Ishikawa (cell line): ENCODE measurements around the gene SERPINB11.

Source experiments
- CEBPB ChIP-seq: IDR thresholded peaks from 2 replicates; pipeline ENCODE4 v1.6.1; 2012
- CREB1 ChIP-seq: IDR thresholded peaks from 2 replicates; pipeline ENCODE4 v1.6.1; 2012; ENCODE audit warnings: low read depth
- EGR1 ChIP-seq: IDR thresholded peaks from 2 replicates; pipeline ENCODE4 v1.6.1; 2012
- EP300 ChIP-seq: IDR thresholded peaks from 2 replicates; pipeline ENCODE4 v1.6.1; 2012; ENCODE audit warnings: borderline replicate concordance
- FOXM1 ChIP-seq: IDR thresholded peaks from 2 replicates; pipeline ENCODE4 v1.6.1; 2012; ENCODE audit warnings: low read depth, borderline replicate concordance
- MAX ChIP-seq: IDR thresholded peaks from 2 replicates; pipeline ENCODE4 v1.6.1; 2012
- NFIC ChIP-seq: IDR thresholded peaks from 2 replicates; pipeline ENCODE4 v1.6.1; 2012
- RAD21 ChIP-seq: IDR thresholded peaks from 2 replicates; pipeline ENCODE4 v1.6.1; 2012; ENCODE audit warnings: low read depth
- REST ChIP-seq: IDR thresholded peaks from 2 replicates; pipeline ENCODE4 v1.6.1; 2012; ENCODE audit warnings: low read depth, mild to moderate bottlenecking
- TAF1 ChIP-seq: IDR thresholded peaks from 2 replicates; pipeline ENCODE4 v1.6.1; 2012; ENCODE audit warnings: low read depth, mild to moderate bottlenecking
- TCF12 ChIP-seq: IDR thresholded peaks from 2 replicates; pipeline ENCODE4 v1.6.1; 2012; ENCODE audit warnings: low read depth
- TEAD4 ChIP-seq: IDR thresholded peaks from 2 replicates; pipeline ENCODE4 v1.6.1; 2012
- YY1 ChIP-seq: IDR thresholded peaks from 2 replicates; pipeline ENCODE4 v1.6.1; 2012; ENCODE audit warnings: low read depth
- ZBTB7A ChIP-seq: IDR thresholded peaks from 2 replicates; pipeline ENCODE4 v1.6.1; 2012; ENCODE audit warnings: low read depth
- TF ChIP-seq, protein P1 (sequence below): IDR thresholded peaks from 2 replicates; pipeline ENCODE4 v1.6.1; 2012

Gene SERPINB11

DNA sequence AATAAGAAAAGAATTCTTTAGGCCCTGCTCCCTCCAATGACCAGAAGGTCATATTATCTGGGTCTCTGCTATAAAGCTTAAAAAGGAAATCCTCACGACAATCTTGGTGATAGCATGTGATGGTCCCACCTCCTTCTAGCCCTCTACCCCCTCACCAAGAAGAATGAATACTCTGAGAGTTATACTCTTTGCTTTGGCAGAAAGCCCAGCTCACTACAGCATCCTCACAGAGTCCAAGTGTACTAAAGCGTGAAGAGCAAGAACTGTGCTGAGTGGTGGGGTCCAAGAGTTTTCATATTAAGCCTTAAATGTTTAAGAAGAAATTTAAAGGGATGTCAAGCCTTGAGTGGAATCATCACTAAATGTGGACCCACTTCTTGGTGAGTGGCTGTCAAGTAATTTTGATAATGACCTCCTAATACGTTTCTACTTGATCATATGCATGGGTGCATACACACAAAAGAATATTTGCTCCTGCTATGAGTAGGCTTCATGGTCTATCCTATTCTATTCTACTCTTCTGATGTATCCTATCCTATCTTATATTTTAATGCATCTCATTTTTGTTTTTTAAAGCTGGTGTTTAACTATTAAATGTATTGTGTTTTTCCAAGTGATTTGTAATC, 56.0 kb downstream of the SERPINB11 start:
- TF ChIP-seq ZBTB7A (no peak), MAX (no peak)

DNA sequence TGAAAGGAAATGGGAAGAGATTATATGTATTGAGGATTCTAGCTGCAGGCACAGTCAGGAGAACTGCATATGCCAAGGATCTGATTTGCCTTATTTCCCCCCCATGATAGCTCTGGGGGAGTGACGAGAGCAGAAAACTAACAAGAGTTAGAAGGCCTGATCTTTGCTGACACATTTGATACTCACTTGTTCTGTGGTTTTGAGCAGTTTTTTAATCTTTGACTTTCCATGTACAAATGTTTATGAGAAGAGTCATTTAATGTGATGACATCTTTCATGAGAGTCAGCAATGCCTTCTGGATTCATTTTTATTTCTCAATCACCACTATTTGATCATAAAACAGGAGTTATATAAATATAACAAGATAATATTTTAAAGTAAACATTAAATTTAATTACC, 59.8 kb downstream of the SERPINB11 start:
- no peak for TF ChIP-seq ZBTB7A
- TF ChIP-seq FOXM1 = no peak
- TF ChIP-seq YY1 = no peak
- TF ChIP-seq RAD21 = no peak
- no peak for TF ChIP-seq EP300
- no peak for TF ChIP-seq CEBPB
- no peak for TF ChIP-seq NFIC
- TF ChIP-seq TAF1 = no peak
- TF ChIP-seq, protein P1, sequence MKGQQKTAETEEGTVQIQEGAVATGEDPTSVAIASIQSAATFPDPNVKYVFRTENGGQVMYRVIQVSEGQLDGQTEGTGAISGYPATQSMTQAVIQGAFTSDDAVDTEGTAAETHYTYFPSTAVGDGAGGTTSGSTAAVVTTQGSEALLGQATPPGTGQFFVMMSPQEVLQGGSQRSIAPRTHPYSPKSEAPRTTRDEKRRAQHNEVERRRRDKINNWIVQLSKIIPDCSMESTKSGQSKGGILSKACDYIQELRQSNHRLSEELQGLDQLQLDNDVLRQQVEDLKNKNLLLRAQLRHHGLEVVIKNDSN = no peak
- no peak for TF ChIP-seq EGR1
- TF ChIP-seq CREB1 = no peak
- no peak for TF ChIP-seq TCF12
- TF ChIP-seq TEAD4 = no peak
- no peak for TF ChIP-seq REST
- TF ChIP-seq MAX = no peak

DNA sequence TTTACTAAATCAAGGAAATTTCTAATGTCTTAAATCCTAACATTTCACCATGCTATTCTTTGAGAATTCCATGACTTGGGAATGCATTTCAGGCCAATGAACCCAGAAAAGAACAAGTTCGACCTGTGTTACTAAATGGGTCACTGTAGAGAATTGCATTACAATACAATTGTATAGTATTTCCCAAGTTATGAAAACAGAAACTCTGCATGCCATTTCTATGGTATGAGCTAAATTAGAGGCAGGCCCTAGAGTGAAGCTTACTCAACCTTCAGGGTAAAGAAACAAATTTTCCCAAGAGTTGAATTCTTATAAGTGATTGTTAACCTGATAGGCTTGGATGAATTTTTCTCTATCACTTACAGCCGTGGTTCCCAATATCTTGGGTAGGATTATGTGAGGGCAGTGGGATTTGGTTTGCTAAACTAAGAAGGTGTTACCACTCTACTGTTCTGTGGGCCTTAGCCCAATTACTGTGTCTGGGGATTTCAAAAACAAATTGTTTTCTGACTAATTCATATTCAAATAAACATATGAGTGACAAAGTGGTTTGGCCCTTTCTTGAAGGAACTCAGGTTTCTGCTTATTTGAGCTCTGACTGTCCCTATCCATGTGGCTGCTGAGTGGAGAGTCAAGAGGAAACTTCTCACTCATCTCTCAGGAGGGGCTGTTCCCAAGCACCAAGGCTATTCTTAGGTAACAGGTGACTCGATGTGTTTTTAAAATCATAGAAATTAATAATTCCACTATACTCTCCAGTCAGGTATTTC, 61.3 kb downstream of the SERPINB11 start:
- no peak for TF ChIP-seq YY1
- TF ChIP-seq TCF12 = no peak
- no peak for TF ChIP-seq FOXM1
- no peak for TF ChIP-seq EGR1
- TF ChIP-seq, protein P1 = no peak
- no peak for TF ChIP-seq CREB1
- TF ChIP-seq ZBTB7A = no peak
- no peak for TF ChIP-seq TAF1

- TF ChIP-seq CREB1 (no peak), TEAD4 (no peak), TCF12 (no peak), REST (no peak), RAD21 (no peak), TAF1 (no peak), EP300 (no peak), MAX (no peak), EGR1 (no peak), NFIC (no peak), CEBPB (no peak), FOXM1 (no peak), ZBTB7A (no peak), YY1 (no peak)
- TF ChIP-seq, protein P1 = no peak
Measured at GRCh38 chr18:63765837-63766236, 63.1 kb downstream of the SERPINB11 start.
